Ishikawa (cell line): ENCODE data around the gene HDAC9.

Experiments used
- EP300 ChIP-seq: IDR thresholded peaks from 2 replicates; pipeline ENCODE4 v1.6.1; 2012; ENCODE audit warnings: borderline replicate concordance
- NFIC ChIP-seq: IDR thresholded peaks from 2 replicates; pipeline ENCODE4 v1.6.1; 2012
- REST ChIP-seq: IDR thresholded peaks from 2 replicates; pipeline ENCODE4 v1.6.1; 2012; ENCODE audit warnings: low read depth, mild to moderate bottlenecking
- YY1 ChIP-seq: IDR thresholded peaks from 2 replicates; pipeline ENCODE4 v1.6.1; 2012; ENCODE audit warnings: low read depth
- TF ChIP-seq, protein P1 (sequence below): IDR thresholded peaks from 2 replicates; pipeline ENCODE4 v1.6.1; 2012

DNA sequence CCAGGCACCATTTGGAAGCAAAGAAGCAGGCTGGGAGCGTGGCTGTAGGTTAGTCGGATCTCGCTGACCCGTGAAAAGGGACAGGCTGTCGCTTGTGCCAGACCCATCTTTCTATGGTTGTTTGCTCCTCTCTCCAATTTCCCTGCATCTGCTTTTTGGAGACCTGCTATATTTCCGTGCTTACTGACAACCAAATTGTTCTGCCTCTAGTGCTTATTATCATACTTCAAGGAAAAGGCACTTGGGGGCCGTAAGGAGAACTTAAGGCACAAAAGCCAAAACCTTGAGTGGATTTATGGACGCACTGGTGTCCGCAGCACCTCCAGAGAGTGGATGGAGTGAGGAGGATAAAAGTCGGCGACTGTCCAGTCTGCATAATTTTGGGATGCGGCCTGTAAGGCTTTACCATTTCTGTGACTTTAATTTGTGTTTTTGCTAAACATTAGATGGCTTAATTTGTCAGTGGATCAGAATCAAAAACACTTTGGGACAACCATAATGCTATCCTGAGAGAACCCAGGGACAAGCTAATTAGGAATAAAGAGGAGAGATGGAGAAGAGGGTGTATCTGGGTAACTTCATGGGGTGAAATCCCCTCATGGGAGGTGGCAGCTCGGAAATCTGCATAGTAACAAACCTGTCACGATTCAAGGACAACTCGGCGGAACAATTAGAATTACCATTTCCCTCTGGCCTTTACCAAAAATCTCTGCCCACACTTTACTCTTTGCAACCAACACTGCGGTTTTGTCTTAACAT is 206.7 kb downstream of the HDAC9 start:
- no peak for TF ChIP-seq EP300
- no peak for TF ChIP-seq REST
- no peak for TF ChIP-seq NFIC
- TF ChIP-seq, protein P1, sequence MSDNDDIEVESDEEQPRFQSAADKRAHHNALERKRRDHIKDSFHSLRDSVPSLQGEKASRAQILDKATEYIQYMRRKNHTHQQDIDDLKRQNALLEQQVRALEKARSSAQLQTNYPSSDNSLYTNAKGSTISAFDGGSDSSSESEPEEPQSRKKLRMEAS: no peak
- TF ChIP-seq YY1: no peak
